Testis (tissue), 2 donors: ENCODE data around the gene PLVAP.

Source experiments
- POLR2A ChIP-seq: fragments of 450-650 bp; IDR thresholded peaks from one replicate; pipeline ENCODE4 v1.6.1; 2017; ENCODE audit warnings: antibody characterized with exemption, mild to moderate bottlenecking, moderate library complexity
- TF ChIP-seq, protein P1 (sequence below), 3 experiments: fragments of 450-650 bp in 2 of 3; fragments of 200-600 bp in 1 of 3; sonication (generic) in 1 of 3; IDR thresholded peaks; one replicate each; pipeline ENCODE4 v1.5.1; 2016 to 2019; ENCODE audit warnings: antibody characterized with exemption in 3 of 3, mild to moderate bottlenecking in 2 of 3, moderate library complexity in 1 of 3

DNA sequence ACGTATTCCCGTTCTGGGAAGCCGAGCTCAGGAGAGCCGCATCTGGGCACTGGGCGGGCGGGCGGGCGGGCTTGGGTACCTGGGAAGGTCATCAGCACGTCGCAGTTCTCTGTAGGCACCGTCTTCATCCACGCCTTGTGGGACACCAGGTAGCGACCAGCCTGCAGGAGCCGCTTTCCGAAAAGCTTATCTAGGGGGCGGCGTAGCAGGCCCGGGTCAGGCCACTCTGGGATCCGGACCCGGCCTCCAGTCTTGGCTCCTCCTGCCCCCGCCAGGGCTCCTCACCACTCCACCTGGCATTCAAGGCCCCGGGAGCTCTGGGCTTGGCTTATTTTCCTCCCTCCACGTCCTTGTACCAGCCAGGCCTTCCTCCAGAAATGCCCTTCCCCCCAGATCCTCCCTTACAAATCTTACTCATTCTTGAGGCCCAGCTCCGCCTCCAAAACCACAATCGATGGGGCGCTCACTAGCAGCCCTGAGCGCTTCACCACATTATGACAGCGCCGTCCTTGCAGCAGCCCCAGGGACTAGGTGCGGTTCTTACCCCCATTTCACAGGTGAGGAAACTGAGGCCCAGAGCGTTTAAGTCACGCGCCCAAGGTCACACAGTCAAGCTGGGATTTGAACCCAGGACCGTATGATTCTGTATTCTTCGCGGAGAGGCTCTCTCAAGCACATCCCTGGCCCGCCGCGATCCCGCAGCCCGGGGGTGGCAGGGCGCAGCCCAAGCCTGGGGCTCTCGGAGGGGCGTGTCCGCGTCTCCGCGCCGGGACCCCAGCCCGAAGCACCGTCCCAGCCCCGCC is 43.3 kb downstream of the PLVAP start:
- TF ChIP-seq, protein P1, sequence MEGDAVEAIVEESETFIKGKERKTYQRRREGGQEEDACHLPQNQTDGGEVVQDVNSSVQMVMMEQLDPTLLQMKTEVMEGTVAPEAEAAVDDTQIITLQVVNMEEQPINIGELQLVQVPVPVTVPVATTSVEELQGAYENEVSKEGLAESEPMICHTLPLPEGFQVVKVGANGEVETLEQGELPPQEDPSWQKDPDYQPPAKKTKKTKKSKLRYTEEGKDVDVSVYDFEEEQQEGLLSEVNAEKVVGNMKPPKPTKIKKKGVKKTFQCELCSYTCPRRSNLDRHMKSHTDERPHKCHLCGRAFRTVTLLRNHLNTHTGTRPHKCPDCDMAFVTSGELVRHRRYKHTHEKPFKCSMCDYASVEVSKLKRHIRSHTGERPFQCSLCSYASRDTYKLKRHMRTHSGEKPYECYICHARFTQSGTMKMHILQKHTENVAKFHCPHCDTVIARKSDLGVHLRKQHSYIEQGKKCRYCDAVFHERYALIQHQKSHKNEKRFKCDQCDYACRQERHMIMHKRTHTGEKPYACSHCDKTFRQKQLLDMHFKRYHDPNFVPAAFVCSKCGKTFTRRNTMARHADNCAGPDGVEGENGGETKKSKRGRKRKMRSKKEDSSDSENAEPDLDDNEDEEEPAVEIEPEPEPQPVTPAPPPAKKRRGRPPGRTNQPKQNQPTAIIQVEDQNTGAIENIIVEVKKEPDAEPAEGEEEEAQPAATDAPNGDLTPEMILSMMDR (IDR thresholded peaks at IDR 0.05), result no peak
- TF ChIP-seq POLR2A, result no peak
